ENCODE results near the gene TMEM161A. TPM values are rescaled to one million over a fixed set of nuclear protein-coding genes. Genes with fewer than 3 reads are reported as not detected.
"Not testable (repeated sequence)": the region's sequence is repeated elsewhere in the genome, so short reads cannot be mapped to it uniquely, and the experiment has no call there.

The TMEM161A gene
- total and polyA plus RNA-seq, 10 donors = 15.1 to 31.7 (median 18.5) TPM

DNA sequence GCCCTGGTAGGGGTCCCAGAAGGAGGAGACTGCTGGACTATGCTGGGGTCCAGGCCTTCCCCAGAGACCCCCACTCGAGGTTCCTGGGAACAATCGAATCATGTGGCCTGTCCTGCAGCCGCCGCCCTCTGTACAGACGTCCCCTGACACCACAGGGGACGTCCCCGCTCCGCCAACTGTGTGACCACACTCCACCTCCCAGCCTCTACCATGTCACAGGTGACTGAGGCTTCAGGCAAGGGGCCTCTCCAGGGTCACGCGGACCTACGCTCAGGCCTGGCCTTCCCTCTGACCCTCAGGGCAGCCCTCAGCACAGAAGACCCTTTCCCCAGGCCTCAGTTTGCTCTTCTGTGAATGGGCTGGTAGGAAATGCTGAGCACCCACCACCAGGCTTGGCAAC lies 13.1 kb upstream of the TMEM161A start:
- H3K4me1 ChIP-seq = peaks cover 0 to 15% (median 7%) of the 10 kb centered on the region in 6 donors
- peaks cover 0 to 7% (median 2%) of the 10 kb centered on the region in 8 donors for H3K9me3 ChIP-seq
- no peak for DNase-seq
- H3K36me3 ChIP-seq = peaks cover 0 to 63% (median 27%) of the 10 kb centered on the region in 6 donors
- no peak overlapping the region for H3K27ac ChIP-seq
- WGBS, 5 donors = 65 to 75% (median 68%) methylated on average over 10 to 11 of the region's 11 CpGs
- TF ChIP-seq POLR2AphosphoS5 (IDR thresholded peaks at IDR 0.05) (peak in 2 of 3 donors; percentile 11 to 22), POLR2A (IDR thresholded peaks at IDR 0.05) (no peak)
- TF ChIP-seq, protein P1, sequence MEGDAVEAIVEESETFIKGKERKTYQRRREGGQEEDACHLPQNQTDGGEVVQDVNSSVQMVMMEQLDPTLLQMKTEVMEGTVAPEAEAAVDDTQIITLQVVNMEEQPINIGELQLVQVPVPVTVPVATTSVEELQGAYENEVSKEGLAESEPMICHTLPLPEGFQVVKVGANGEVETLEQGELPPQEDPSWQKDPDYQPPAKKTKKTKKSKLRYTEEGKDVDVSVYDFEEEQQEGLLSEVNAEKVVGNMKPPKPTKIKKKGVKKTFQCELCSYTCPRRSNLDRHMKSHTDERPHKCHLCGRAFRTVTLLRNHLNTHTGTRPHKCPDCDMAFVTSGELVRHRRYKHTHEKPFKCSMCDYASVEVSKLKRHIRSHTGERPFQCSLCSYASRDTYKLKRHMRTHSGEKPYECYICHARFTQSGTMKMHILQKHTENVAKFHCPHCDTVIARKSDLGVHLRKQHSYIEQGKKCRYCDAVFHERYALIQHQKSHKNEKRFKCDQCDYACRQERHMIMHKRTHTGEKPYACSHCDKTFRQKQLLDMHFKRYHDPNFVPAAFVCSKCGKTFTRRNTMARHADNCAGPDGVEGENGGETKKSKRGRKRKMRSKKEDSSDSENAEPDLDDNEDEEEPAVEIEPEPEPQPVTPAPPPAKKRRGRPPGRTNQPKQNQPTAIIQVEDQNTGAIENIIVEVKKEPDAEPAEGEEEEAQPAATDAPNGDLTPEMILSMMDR (IDR thresholded peaks at IDR 0.05 in 8 of 11, conservative IDR thresholded peaks at IDR 0.05 in 3 of 11) = no peak
- H3K4me3 ChIP-seq = no peak overlapping the region
- intact Hi-C loops (cut with DNase I; ENCODE audit: low total_unique reads) = no loop called here
- H3K27me3 ChIP-seq (replicated peaks in 1 of 7) = no peaks in the 10 kb centered on the region

DNA sequence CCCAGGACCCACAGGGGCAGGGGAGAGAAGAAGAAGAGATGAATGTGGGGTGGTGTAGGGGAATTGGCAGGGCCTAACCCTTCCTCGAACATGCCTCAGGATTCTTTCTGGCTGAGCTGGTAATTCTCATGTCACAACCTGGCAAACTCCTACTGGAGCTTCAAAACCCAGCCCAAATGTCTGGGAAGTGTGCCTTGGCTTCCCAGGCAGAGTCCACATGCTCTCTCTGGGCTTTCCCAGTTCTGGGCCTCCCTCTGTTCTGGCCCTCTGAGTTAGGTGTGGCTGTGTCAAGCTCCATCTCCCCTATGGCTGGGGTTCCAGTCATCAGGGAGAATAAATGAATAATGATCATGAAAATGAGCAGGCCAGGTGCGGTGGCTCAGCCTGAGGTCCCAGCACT lies 11.2 kb upstream of the TMEM161A start:
- H3K27me3 ChIP-seq (replicated peaks in 1 of 7) = no peaks in the 10 kb centered on the region
- peaks cover 0 to 25% (median 15%) of the 10 kb centered on the region in 6 donors for H3K4me1 ChIP-seq
- H3K9me3 ChIP-seq = no peaks in the 10 kb centered on the region
- H3K27ac ChIP-seq = no peak overlapping the region
- H3K4me3 ChIP-seq = no peak overlapping the region
- 78 to 95% (median 92%) methylated on average over 2 of the region's 2 CpGs for WGBS, 5 donors
- no peak for DNase-seq
- intact Hi-C loops (cut with DNase I; ENCODE audit: low total_unique reads) = no loop called here
- H3K36me3 ChIP-seq = peaks cover 0 to 56% (median 27%) of the 10 kb centered on the region in 6 donors
- TF ChIP-seq POLR2AphosphoS5 (IDR thresholded peaks at IDR 0.05) (no peak), POLR2A (IDR thresholded peaks at IDR 0.05) (no peak)
- TF ChIP-seq, protein P1 (IDR thresholded peaks at IDR 0.05 in 8 of 11, conservative IDR thresholded peaks at IDR 0.05 in 3 of 11) = no peak

DNA sequence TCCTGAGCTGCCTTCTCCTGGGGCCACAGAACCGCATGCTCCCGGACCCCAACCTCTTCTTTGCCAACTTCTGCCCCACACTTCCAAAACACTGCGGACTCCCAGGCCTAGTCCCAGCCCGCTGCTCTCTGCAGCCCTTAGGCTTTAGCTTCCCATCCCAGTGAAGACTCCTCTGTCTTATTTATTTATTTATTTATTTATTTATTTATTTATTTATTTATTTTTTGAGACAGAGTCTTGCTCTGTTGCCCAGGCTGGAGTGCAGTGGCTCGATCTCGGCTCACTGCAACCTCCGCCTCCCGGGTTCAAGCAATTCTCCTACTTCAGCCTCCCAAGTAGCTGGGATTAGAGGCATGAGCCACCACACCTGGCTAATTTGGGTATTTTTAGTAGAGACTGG lies 10.2 kb upstream of the TMEM161A start:
- peaks cover 0 to 25% (median 15%) of the 10 kb centered on the region in 6 donors for H3K4me1 ChIP-seq
- 95 to 99% (median 97%) methylated on average over 8 of the region's 8 CpGs for WGBS, 5 donors
- H3K9me3 ChIP-seq; intact Hi-C loops (cut with DNase I; ENCODE audit: low total_unique reads); H3K27me3 ChIP-seq (replicated peaks in 1 of 7); DNase-seq; H3K4me3 ChIP-seq; H3K27ac ChIP-seq: not testable (repeated sequence)
- peaks cover 0 to 52% (median 27%) of the 10 kb centered on the region in 6 donors for H3K36me3 ChIP-seq

DNA sequence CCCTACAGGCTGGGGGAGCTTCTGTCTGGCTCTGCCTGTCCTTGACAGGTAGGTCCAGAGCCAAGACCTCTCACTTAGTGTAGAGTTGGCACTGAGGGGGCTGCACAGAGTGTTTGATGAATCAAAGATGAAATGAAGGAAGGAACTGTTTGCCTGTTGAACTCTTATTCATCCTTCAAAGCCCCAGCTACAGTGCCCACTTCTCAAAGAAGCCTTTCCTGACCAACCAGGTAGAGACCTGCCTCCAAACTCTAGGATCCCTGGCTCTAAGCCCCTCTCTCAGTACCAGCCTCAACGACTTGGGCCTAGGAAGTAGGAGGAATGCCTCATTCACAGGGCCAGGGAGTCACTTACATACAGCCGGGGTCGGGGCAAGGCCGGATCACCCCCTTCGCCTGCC lies 9.1 kb upstream of the TMEM161A start:
- H3K27me3 ChIP-seq (replicated peaks in 1 of 7) = no peaks in the 10 kb centered on the region
- no peak overlapping the region for H3K27ac ChIP-seq
- no peak overlapping the region for H3K4me3 ChIP-seq
- DNase-seq = no peak
- H3K4me1 ChIP-seq = peaks cover 0 to 25% (median 15%) of the 10 kb centered on the region in 6 donors
- no peaks in the 10 kb centered on the region for H3K9me3 ChIP-seq
- TF ChIP-seq POLR2AphosphoS5 (IDR thresholded peaks at IDR 0.05) (no peak), POLR2A (IDR thresholded peaks at IDR 0.05) (no peak)
- TF ChIP-seq, protein P1 (IDR thresholded peaks at IDR 0.05 in 8 of 11, conservative IDR thresholded peaks at IDR 0.05 in 3 of 11) = no peak
- 92 to 97% (median 96%) methylated on average over 5 of the region's 5 CpGs for WGBS, 5 donors
- H3K36me3 ChIP-seq = peaks cover 0 to 52% (median 27%) of the 10 kb centered on the region in 6 donors
- intact Hi-C loops (cut with DNase I; ENCODE audit: low total_unique reads) = no loop called here

DNA sequence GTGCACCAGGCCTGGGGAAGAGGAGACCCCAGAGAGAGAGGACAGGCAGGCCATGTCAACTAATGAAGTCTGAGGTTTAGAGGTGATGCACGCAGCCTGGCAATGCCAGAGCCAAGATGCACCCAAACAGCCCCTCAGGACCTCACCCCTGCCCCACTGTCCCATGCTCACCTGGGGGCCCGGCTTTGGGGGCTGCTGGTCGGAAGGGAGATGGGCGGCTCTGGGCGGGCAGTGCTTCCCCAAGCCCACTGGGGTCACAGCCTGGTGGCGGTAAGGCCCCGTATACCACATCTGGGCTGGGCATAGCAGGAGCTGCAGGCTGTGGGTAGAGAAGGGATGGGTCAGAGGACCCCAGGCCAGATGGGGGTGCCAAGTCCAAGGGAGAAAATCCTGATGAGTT lies 8.6 kb upstream of the TMEM161A start:
- no peak for DNase-seq
- Histone ChIP-seq H3K36me3 (peaks cover 0 to 52% (median 27%) of the 10 kb centered on the region in 6 donors), H3K4me3 (no peak overlapping the region), H3K27ac (no peak overlapping the region), H3K27me3 (replicated peaks in 1 of 7) (no peaks in the 10 kb centered on the region), H3K9me3 (no peaks in the 10 kb centered on the region), H3K4me1 (peaks cover 0 to 24% (median 15%) of the 10 kb centered on the region in 6 donors)
- intact Hi-C loops (cut with DNase I; ENCODE audit: low total_unique reads) = no loop called here
- 94 to 100% (median 95%) methylated on average over 1 to 7 of the region's 7 CpGs for WGBS, 5 donors
- TF ChIP-seq, protein P1 (IDR thresholded peaks at IDR 0.05 in 8 of 11, conservative IDR thresholded peaks at IDR 0.05 in 3 of 11) = no peak
- TF ChIP-seq POLR2AphosphoS5 (IDR thresholded peaks at IDR 0.05) = no peak
- no peak for TF ChIP-seq POLR2A (IDR thresholded peaks at IDR 0.05)
